IMR-90 (cell line): ENCODE data around the gene RAD52. TPM values are rescaled to one million over a fixed set of nuclear protein-coding genes. Genes with fewer than 3 reads are reported as not detected.

Source experiments
- ATAC-seq: fragments of 200-7000 bp; cut with Tn5 transposase; 2 replicates; pipeline ENCODE4 v1.9.1; 2020; ENCODE audit warnings: low read depth, mild to moderate bottlenecking, moderate library complexity
- BruUV-seq: library from RNA; stranded (reverse); fragments of 400-500 nt; replicated peaks from 2 replicates; lab custom pipeline; 2021; lab: Mats Ljungman, UMichigan
- CTCF ChIA-PET: fragments of 300-600 bp; formaldehyde crosslinking; extraction: SDS; loops from one replicate; lab custom pipeline; 2021; ENCODE audit warnings: antibody characterized with exemption; lab: Yijun Ruan, JAX
- POLR2A ChIA-PET: fragments of 300-600 bp; sonication (Branson Sonifier 250); formaldehyde crosslinking; loops from one replicate; lab custom pipeline; 2022; ENCODE audit warnings: antibody characterized with exemption; ENCODE audit not compliant: unreplicated experiment; lab: Charles Lee
- DNase-seq: peaks from one replicate; pipeline ENCODE4 v3.0.0; 2013
- H2AFZ ChIP-seq: replicated peaks from 2 replicates; pipeline ENCODE3; 2013; ENCODE audit warnings: low read length, mild to moderate bottlenecking; ENCODE audit not compliant: poor library complexity
- H2AK5ac ChIP-seq: 2 replicates; pipeline ENCODE4 v1.6.1; 2013; ENCODE audit warnings: low read depth, low read length, inconsistent platforms
- H2AK9ac ChIP-seq: replicated peaks from 2 replicates; pipeline ENCODE3; 2013; ENCODE audit warnings: mild to moderate bottlenecking, low read depth, low read length, moderate library complexity; ENCODE audit not compliant: poor library complexity
- H2BK120ac ChIP-seq: 2 replicates; pipeline ENCODE4 v1.6.1; 2013; ENCODE audit warnings: low read depth, low read length, inconsistent platforms
- H2BK15ac ChIP-seq: 3 replicates; pipeline ENCODE4 v1.6.1; 2013; ENCODE audit warnings: low read depth, low read length, inconsistent platforms
- H2BK20ac ChIP-seq: 2 replicates; pipeline ENCODE4 v1.6.1; 2013; ENCODE audit warnings: low read depth, mild to moderate bottlenecking, inconsistent platforms, low read length, moderate library complexity
- H2BK5ac ChIP-seq: 2 replicates; pipeline ENCODE4 v1.6.1; 2013; ENCODE audit warnings: mild to moderate bottlenecking, low read depth, low read length, inconsistent platforms; ENCODE audit not compliant: poor library complexity, severe bottlenecking
- H3K14ac ChIP-seq: replicated peaks from 2 replicates; pipeline ENCODE4 v1.6.1; 2013; ENCODE audit warnings: low read depth, low read length, inconsistent platforms
- H3K18ac ChIP-seq: 2 replicates; pipeline ENCODE4 v1.6.1; 2013; ENCODE audit warnings: low read depth, low read length, control low read depth
- H3K23ac ChIP-seq: 2 replicates; pipeline ENCODE4 v1.6.1; 2013; ENCODE audit warnings: low read depth, low read length, inconsistent platforms
- H3K27ac ChIP-seq: 2 replicates; pipeline ENCODE4 v1.5.1; 2013; ENCODE audit warnings: mild to moderate bottlenecking, control low read depth, low read length; ENCODE audit not compliant: insufficient read depth
- H3K27me3 ChIP-seq: 2 replicates; pipeline ENCODE4 v1.6.1; 2013; ENCODE audit warnings: low read length; ENCODE audit not compliant: control insufficient read depth, insufficient read depth
- H3K36me3 ChIP-seq: 2 replicates; pipeline ENCODE4 v1.6.1; 2013; ENCODE audit warnings: low read length, mixed read lengths; ENCODE audit not compliant: control insufficient read depth, insufficient read depth
- H3K4ac ChIP-seq: 2 replicates; pipeline ENCODE4 v1.6.1; 2013; ENCODE audit warnings: low read depth, low read length, inconsistent platforms
- H3K4me1 ChIP-seq: 2 replicates; pipeline ENCODE4 v1.6.1; 2013; ENCODE audit warnings: low read length, mixed read lengths; ENCODE audit not compliant: control insufficient read depth, insufficient read depth
- H3K4me2 ChIP-seq: 2 replicates; pipeline ENCODE4 v1.6.1; 2013; ENCODE audit warnings: low read depth, mild to moderate bottlenecking, control low read depth, low read length, moderate library complexity
- H3K4me3 ChIP-seq: 2 replicates; pipeline ENCODE4 v1.5.1; 2013; ENCODE audit warnings: low read depth, mild to moderate bottlenecking, control low read depth, low read length, moderate library complexity; ENCODE audit not compliant: insufficient read depth
- H3K56ac ChIP-seq: 2 replicates; pipeline ENCODE4 v1.6.1; 2013; ENCODE audit warnings: low read length, inconsistent platforms; ENCODE audit not compliant: insufficient read depth; ENCODE audit errors: extremely low read depth
- H3K79me1 ChIP-seq, 2 experiments: 2 replicates each; pipeline ENCODE4 v1.6.1; 2013; ENCODE audit warnings: low read length in 2 of 2, inconsistent platforms in 1 of 2, low read depth in 1 of 2
- H3K9ac ChIP-seq: 2 replicates; pipeline ENCODE4 v1.6.1; 2013; ENCODE audit warnings: low read depth, low read length, control low read depth
- H3K9me1 ChIP-seq: 2 replicates; pipeline ENCODE4 v1.6.1; 2013; ENCODE audit warnings: low read length, inconsistent platforms; ENCODE audit not compliant: insufficient read depth
- H3K9me3 ChIP-seq: 2 replicates; pipeline ENCODE4 v1.6.1; 2013; ENCODE audit warnings: low read length; ENCODE audit not compliant: control insufficient read depth, insufficient read depth
- H4K20me1 ChIP-seq: 2 replicates; pipeline ENCODE4 v1.6.1; 2013; ENCODE audit warnings: low read length, inconsistent platforms; ENCODE audit not compliant: insufficient read depth
- H4K5ac ChIP-seq: 2 replicates; pipeline ENCODE4 v1.6.1; 2013; ENCODE audit warnings: mild to moderate bottlenecking, low read depth, low read length, control low read depth
- H4K8ac ChIP-seq, 2 experiments: 2 replicates each; pipeline ENCODE4 v1.6.1; 2013; ENCODE audit warnings: low read depth in 2 of 2, low read length in 2 of 2, control low read depth in 1 of 2, inconsistent platforms in 1 of 2
- H4K91ac ChIP-seq: 2 replicates; pipeline ENCODE4 v1.6.1; 2013; ENCODE audit warnings: low read depth, low read length, inconsistent platforms; ENCODE audit not compliant: insufficient read depth
- FOS ChIP-seq: fragments of 150-350 bp; IDR thresholded peaks from 2 replicates; pipeline ENCODE4 v1.6.1; 2016; ENCODE audit warnings: low read depth, low read length
- MAZ ChIP-seq: IDR thresholded peaks from 2 replicates; pipeline ENCODE4 v1.6.1; 2012; ENCODE audit warnings: low read depth, mild to moderate bottlenecking, low read length, improper control_type of control experiment, moderate library complexity, borderline replicate concordance
- WGBS, 2 experiments: methylation state at CpG; one replicate each; pipeline versions ENCODE4 v1.1.5 to v1.1.7; 2013; ENCODE audit warnings: missing lambda C conversion rate in 2 of 2; ENCODE audit not compliant: insufficient read length in 1 of 2; ENCODE audit errors: extremely low coverage in 2 of 2; 5-methylcytosine and 5-hydroxymethylcytosine counted together
- dilution Hi-C: fragments of 300-500 bp; cut with HindIII; formaldehyde crosslinking; loops from one replicate; pipeline ENCODE4 v1.14.3; 2018; ENCODE audit warnings: low sequenced_read_pairs; ENCODE audit not compliant: unreplicated experiment
- in situ Hi-C: fragments of 300-500 bp; cut with MboI; formaldehyde crosslinking; loops from 3 replicates; pipeline ENCODE4 v1.14.3; 2019; ENCODE audit warnings: low sequenced_read_pairs, inconsistent platforms, mixed read lengths
- intact Hi-C: fragments of 100-400 bp; cut with micrococcal nuclease; formaldehyde crosslinking; loops from 2 replicates; pipeline ENCODE4 v1.10.0; 2022
- polyA plus RNA-seq, 3 experiments: library from polyadenylated mRNA; depleted of rRNA; stranded (reverse); fragments of >200 nt; gene quantifications; 2 replicates each; pipeline ENCODE4 v1.2.3, GENCODE V29; 2012; ENCODE audit warnings: low replicate concordance in 1 of 3
- total RNA-seq: library from RNA; depleted of rRNA; stranded (reverse); fragments of >200 nt; gene quantifications from 2 replicates; pipeline ENCODE4 v1.2.3, GENCODE V29; 2012

The RAD52 gene
- total and polyA plus RNA-seq, 2 of the 4 experiments (the other 2 are of a cell fraction), result 10.7 to 11.3 TPM

GRCh38 chr12:991350-992333 lies 42.1 kb upstream of the RAD52 start:
- Histone ChIP-seq H4K20me1 (peaks cover 24% of the 10 kb centered on the region), H3K14ac (peak overlapping the region; percentile 80), H3K9me3 (no peaks in the 10 kb centered on the region), H3K9ac (peak overlapping the region; percentile 71), H4K91ac (peak overlapping the region; percentile 31; the same call in 1 of the 2 replicates), H3K4ac (peak overlapping the region; percentile 85), H4K5ac (peak overlapping the region; percentile 66), H3K18ac (peak overlapping the region; percentile 68), H2BK15ac (no peak overlapping the region), H3K27me3 (no peaks in the 10 kb centered on the region), H2AK5ac (peak overlapping the region; percentile 3; the same call in 1 of the 2 replicates), H3K4me3 (peak overlapping the region; percentile 77), H2AK9ac (peak overlapping the region; percentile 84), H3K4me1 (peaks cover 8% of the 10 kb centered on the region), H2AFZ (peak overlapping the region; percentile 93), H2BK20ac (no peak overlapping the region), H2BK5ac (peak overlapping the region; percentile 84), H3K4me2 (peak overlapping the region; percentile 99), H3K56ac (peak overlapping the region; percentile 22; the same call in 1 of the 2 replicates), H3K27ac (peak overlapping the region; percentile 76), H3K9me1 (peaks cover 14% of the 10 kb centered on the region), H3K79me1 (peaks cover 23 to 50% of the 10 kb centered on the region in 2 experiments), H3K23ac (peak overlapping the region; percentile 98), H2BK120ac (peak overlapping the region; percentile 36; the same call in 1 of the 2 replicates), H3K36me3 (no peaks in the 10 kb centered on the region), H4K8ac (peak overlapping the region in 1 of 2 experiments; percentile 46; a peak in 2 of 4 replicates)
- no peak for TF ChIP-seq FOS
- TF ChIP-seq MAZ, result 0 out of 2 replicates have a peak, but pooled peaks have one; percentile 0
- CTCF ChIA-PET, result interaction anchor here (0.7 kb wide), 2 partner anchors 77 to 162 kb away, joined by 3 to 4 read pairs; no protein-coding TSS in a partner anchor
- POLR2A ChIA-PET, result no interaction called here
- 0% methylated on average over 4 of the region's 48 CpGs; no CpG with 5 or more reads in 1 of the 2 experiments for WGBS, 2 experiments
- intact Hi-C loops (loop anchor here (2.0 to 10.0 kb wide), 4 partner anchors 43 to 593 kb away; partner anchors contain the start of gene RAD52), dilution Hi-C loops (no loop called here), in situ Hi-C loops (no loop called here)
- DNase-seq, result peak; percentile 29
- TSS peak; percentile 42 for BruUV-seq
- peak; percentile 36 for ATAC-seq
